MM.1S (cell line): Measurements from ENCODE around the gene CASP3.
"Not testable (repeated sequence)": the region's sequence is repeated elsewhere in the genome, so short reads cannot be mapped to it uniquely, and the experiment has no call there.

ENCODE experiments used
- CTCF ChIP-seq: fragments of 300-600 bp; sonication (generic); IDR thresholded peaks from 2 replicates; pipeline ENCODE4 v1.5.1; 2016; ENCODE audit warnings: antibody characterized with exemption, low read length, mixed read lengths
- EZH2 ChIP-seq: fragments of 300-600 bp; sonication (generic); optimal IDR thresholded peaks from 2 replicates; pipeline ENCODE3; 2017; ENCODE audit warnings: low read depth, mild to moderate bottlenecking, antibody characterized with exemption, low read length, mixed read lengths
- EZH2phosphoT487 ChIP-seq: fragments of 300-600 bp; sonication (generic); IDR thresholded peaks from 2 replicates; pipeline ENCODE4 v1.6.1; 2018; ENCODE audit warnings: antibody characterized with exemption, low read length

GRCh38 chr4:184624504-184624903, 24.7 kb downstream of the CASP3 start:
- not testable (repeated sequence) for TF ChIP-seq CTCF, EZH2phosphoT487, EZH2
